Calu3 (cell line): ENCODE data around the gene CAPN14. TPM values are rescaled to one million over a fixed set of nuclear protein-coding genes. Genes with fewer than 3 reads are reported as not detected.

Experiments used
- BruUV-seq: library from RNA; stranded (reverse); fragments of 400-500 nt; replicated peaks from 2 replicates; lab custom pipeline; 2021; lab: Mats Ljungman, UMichigan
- CTCF ChIA-PET: fragments of 300-600 bp; sonication (Branson Sonifier 250); formaldehyde crosslinking; loops from one replicate; lab custom pipeline; 2022; ENCODE audit warnings: antibody characterized with exemption; lab: Charles Lee
- DNase-seq: peaks from one replicate; pipeline ENCODE4 v3.0.0; 2022
- H3K27ac Mint-ChIP-seq: one replicate; pipeline ENCODE4 v1.8.0; 2022; ENCODE audit warnings: mixed read lengths; ENCODE audit not compliant: unreplicated experiment
- H3K27me3 Mint-ChIP-seq: one replicate; pipeline ENCODE4 v1.8.0; 2022; ENCODE audit warnings: mixed read lengths; ENCODE audit not compliant: unreplicated experiment
- H3K36me3 Mint-ChIP-seq: one replicate; pipeline ENCODE4 v1.8.0; 2022; ENCODE audit warnings: mild to moderate bottlenecking, moderate library complexity, mixed read lengths; ENCODE audit not compliant: insufficient read depth, unreplicated experiment
- H3K4me1 Mint-ChIP-seq: one replicate; pipeline ENCODE4 v1.8.0; 2022; ENCODE audit warnings: mild to moderate bottlenecking, low read depth, mixed read lengths; ENCODE audit not compliant: unreplicated experiment
- H3K4me3 Mint-ChIP-seq: one replicate; pipeline ENCODE4 v1.8.0; 2022; ENCODE audit warnings: mild to moderate bottlenecking, low read depth, moderate library complexity, mixed read lengths; ENCODE audit not compliant: unreplicated experiment
- H3K9me3 Mint-ChIP-seq: one replicate; pipeline ENCODE4 v1.8.0; 2022; ENCODE audit warnings: low read depth, mixed read lengths; ENCODE audit not compliant: unreplicated experiment
- intact Hi-C: fragments of 100-400 bp; cut with micrococcal nuclease; formaldehyde crosslinking; loops from one replicate; pipeline ENCODE4 v1.10.0; 2022; ENCODE audit not compliant: unreplicated experiment
- total RNA-seq: library from RNA; stranded (reverse); gene quantifications from 2 replicates; pipeline ENCODE4 v1.2.3, GENCODE V29; 2022
- TF ChIP-seq, protein P1 (sequence below): fragments of 200-600 bp; IDR thresholded peaks from one replicate; pipeline ENCODE4 v1.8.0; 2022; ENCODE audit warnings: antibody characterized with exemption; ENCODE audit not compliant: unreplicated experiment

CAPN14 gene
- total RNA-seq, 1 experiment from 2014 or later, result 0.35 TPM

DNA sequence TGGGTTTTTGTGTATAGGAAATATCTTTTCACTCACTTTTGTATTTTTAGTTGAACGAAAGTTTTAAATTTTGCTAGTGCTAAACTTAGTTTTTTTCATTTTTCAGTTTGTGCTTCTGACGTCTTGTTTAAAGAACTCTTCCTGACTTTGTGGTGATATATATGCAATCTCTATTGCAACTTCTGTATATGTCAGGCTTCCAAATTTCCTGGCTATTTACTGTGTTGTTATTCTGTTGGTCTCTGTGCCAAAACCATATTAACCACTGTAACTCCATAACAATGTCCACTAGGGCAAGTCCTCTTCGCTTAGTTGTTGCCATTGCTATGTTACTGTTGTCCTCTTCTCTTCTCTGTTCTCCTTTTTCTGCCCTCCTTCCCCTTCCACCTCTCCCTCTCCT lies 13.4 kb upstream of the CAPN14 start:
- Mint-ChIP-seq H3K4me3 (no peak overlapping the region), H3K27me3 (peaks cover 76% of the 10 kb centered on the region), H3K9me3 (no peaks in the 10 kb centered on the region), H3K27ac (no peak overlapping the region), H3K4me1 (peaks cover 8% of the 10 kb centered on the region), H3K36me3 (peaks cover 5% of the 10 kb centered on the region)
- CTCF ChIA-PET, result no interaction called here
- BruUV-seq, result no TSS peak
- TF ChIP-seq, protein P1, sequence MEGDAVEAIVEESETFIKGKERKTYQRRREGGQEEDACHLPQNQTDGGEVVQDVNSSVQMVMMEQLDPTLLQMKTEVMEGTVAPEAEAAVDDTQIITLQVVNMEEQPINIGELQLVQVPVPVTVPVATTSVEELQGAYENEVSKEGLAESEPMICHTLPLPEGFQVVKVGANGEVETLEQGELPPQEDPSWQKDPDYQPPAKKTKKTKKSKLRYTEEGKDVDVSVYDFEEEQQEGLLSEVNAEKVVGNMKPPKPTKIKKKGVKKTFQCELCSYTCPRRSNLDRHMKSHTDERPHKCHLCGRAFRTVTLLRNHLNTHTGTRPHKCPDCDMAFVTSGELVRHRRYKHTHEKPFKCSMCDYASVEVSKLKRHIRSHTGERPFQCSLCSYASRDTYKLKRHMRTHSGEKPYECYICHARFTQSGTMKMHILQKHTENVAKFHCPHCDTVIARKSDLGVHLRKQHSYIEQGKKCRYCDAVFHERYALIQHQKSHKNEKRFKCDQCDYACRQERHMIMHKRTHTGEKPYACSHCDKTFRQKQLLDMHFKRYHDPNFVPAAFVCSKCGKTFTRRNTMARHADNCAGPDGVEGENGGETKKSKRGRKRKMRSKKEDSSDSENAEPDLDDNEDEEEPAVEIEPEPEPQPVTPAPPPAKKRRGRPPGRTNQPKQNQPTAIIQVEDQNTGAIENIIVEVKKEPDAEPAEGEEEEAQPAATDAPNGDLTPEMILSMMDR, result no peak
- intact Hi-C loops, result loop anchor here (5.0 to 10.0 kb wide), 2 partner anchors 207 to 294 kb away; no protein-coding TSS in a partner anchor
- DNase-seq, result no peak

DNA sequence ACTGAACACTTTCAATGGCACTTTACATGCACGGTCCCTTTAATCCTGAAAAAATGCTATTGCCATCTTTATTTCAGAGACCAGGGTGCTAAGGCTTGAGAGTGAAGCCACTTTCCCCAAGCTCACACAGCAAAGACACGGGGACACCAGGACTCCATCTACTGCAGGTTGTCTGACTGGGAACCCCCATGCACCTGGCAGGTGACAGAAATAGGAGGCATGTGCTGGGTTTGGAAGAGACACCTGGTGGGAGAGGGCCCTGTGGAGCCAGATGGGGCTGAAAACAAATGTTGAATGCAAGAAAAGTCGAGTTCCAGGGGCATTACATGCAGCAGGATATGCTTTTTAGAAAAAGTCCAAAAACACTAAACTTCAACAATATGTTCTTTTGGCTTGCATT lies 11.4 kb upstream of the CAPN14 start:
- H3K4me1 Mint-ChIP-seq, result peaks cover 8% of the 10 kb centered on the region
- intact Hi-C loops, result no loop called here
- no peak for DNase-seq
- no TSS peak for BruUV-seq
- CTCF ChIA-PET, result interaction anchor here (0.7 kb wide), 1 partner anchor 18 kb away, joined by 5 read pairs; no protein-coding TSS in a partner anchor
- H3K36me3 Mint-ChIP-seq, result no peaks in the 10 kb centered on the region
- no peak overlapping the region for H3K4me3 Mint-ChIP-seq
- TF ChIP-seq, protein P1, result no peak
- H3K9me3 Mint-ChIP-seq, result no peaks in the 10 kb centered on the region
- peaks cover 85% of the 10 kb centered on the region for H3K27me3 Mint-ChIP-seq
- no peak overlapping the region for H3K27ac Mint-ChIP-seq

DNA sequence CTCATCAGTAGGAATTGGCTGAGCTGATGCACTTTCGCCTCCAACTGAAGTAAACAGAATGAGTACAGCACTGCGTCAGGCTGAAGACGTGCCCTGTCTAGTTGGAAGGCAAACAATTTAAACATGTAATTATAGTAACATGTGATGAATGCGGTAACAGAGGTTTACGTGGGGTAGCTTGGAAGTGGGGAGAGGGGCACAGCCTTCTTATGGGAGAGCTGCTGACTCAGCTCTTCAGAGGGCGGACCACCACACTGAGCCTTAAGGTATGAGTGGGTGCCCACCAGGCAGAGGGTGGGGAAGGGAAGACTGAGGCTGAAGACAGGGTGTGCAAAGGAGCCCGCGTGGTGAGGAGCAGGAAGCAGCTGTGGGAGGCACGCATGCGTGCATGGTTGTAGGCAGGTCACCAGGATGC lies 10.4 kb upstream of the CAPN14 start:
- no peak for DNase-seq
- TF ChIP-seq, protein P1, result no peak
- Mint-ChIP-seq H3K4me3 (no peak overlapping the region), H3K27ac (no peak overlapping the region), H3K27me3 (peaks cover 85% of the 10 kb centered on the region), H3K36me3 (no peaks in the 10 kb centered on the region), H3K4me1 (no peaks in the 10 kb centered on the region), H3K9me3 (no peaks in the 10 kb centered on the region)
- BruUV-seq, result no TSS peak
- CTCF ChIA-PET, result no interaction called here
- intact Hi-C loops, result no loop called here

DNA sequence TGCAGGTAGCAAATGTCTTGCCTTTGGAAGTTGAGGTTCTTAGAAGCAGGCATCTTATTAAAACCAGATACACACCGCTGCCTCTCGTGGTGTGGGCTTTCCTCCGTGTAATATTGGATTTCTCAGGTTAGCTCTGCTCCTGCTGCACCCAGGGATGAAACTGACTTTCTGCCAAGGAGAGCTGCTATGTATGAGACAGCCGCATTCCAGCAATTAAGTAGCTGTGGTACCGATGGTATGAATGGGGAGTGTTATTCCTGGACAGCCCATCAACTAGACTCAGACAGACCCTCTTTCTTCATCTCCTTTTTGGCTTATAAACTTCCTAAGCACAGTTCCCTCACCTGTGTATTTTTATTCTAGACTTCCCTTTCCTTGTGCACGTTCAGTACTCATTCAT lies 9.8 kb upstream of the CAPN14 start:
- Mint-ChIP-seq H3K36me3 (no peaks in the 10 kb centered on the region), H3K4me1 (no peaks in the 10 kb centered on the region), H3K9me3 (no peaks in the 10 kb centered on the region), H3K27me3 (peaks cover 85% of the 10 kb centered on the region), H3K27ac (no peak overlapping the region), H3K4me3 (no peak overlapping the region)
- no TSS peak for BruUV-seq
- intact Hi-C loops, result no loop called here
- no peak for DNase-seq
- TF ChIP-seq, protein P1, result no peak
- CTCF ChIA-PET, result no interaction called here
